Activated CD8-positive, alpha-beta memory T cell treated with anti-CD3 and anti-CD28 coated beads, Interleukin-2, amount 50 U/mL, for 4 hours (primary cell): ENCODE measurements around the gene VSIG8.
A peak's percentile ranks its signal among the peaks of the same experiment; 100 is the strongest.
"Not testable (repeated sequence)": the region's sequence is repeated elsewhere in the genome, so short reads cannot be mapped to it uniquely, and the experiment has no call there.

Source experiments
- DNase-seq: peaks from one replicate; pipeline ENCODE4 v3.0.0-alpha.2; 2020

The VSIG8 gene

GRCh38 chr1:159862557-159862956 is at the start of gene VSIG8:
Gene VSIG8, minus strand, starts transcription at chr1:159862657. Its CDS starts 136 bp downstream, at chr1:159862521.
- no peak for DNase-seq

- no peak for DNase-seq
Observed at GRCh38 chr1:159911326-159912070, 49.0 kb upstream of the VSIG8 start.

GRCh38 chr1:159908031-159908940 is 45.8 kb upstream of the VSIG8 start:
- DNase-seq = no peak

- no peak for DNase-seq
Observed at GRCh38 chr1:159906960-159907359, 44.5 kb upstream of the VSIG8 start.

GRCh38 chr1:159904036-159904435 is 41.6 kb upstream of the VSIG8 start:
- DNase-seq = not testable (repeated sequence)

GRCh38 chr1:159902541-159902940 is 40.1 kb upstream of the VSIG8 start:
- DNase-seq = no peak

- no peak for DNase-seq
Observed at GRCh38 chr1:159900755-159901360, 38.4 kb upstream of the VSIG8 start.

GRCh38 chr1:159900086-159900680 is 37.7 kb upstream of the VSIG8 start, which contains the start of gene CFAP45:
Gene CFAP45, minus strand, starts transcription at chr1:159900165. Its CDS starts 67 bp downstream, at chr1:159900098.
- no peak for DNase-seq

- DNase-seq = not testable (repeated sequence)
Observed at GRCh38 chr1:159899634-159900033, 37.2 kb upstream of the VSIG8 start.

GRCh38 chr1:159898527-159898926 is 36.1 kb upstream of the VSIG8 start:
- DNase-seq = no peak

- no peak for DNase-seq
Observed at GRCh38 chr1:159897962-159898361, 35.5 kb upstream of the VSIG8 start.

GRCh38 chr1:159896546-159896930 is 34.1 kb upstream of the VSIG8 start:
- no peak for DNase-seq

GRCh38 chr1:159895836-159896545 is 33.5 kb upstream of the VSIG8 start:
- DNase-seq = no peak

GRCh38 chr1:159895286-159895685 is 32.8 kb upstream of the VSIG8 start:
- no peak for DNase-seq

- DNase-seq = no peak
Observed at GRCh38 chr1:159892944-159893343, 30.5 kb upstream of the VSIG8 start.

GRCh38 chr1:159891275-159892157 is 29.1 kb upstream of the VSIG8 start:
- DNase-seq = peak; percentile 72

- no peak for DNase-seq
Observed at GRCh38 chr1:159890390-159890789, 27.9 kb upstream of the VSIG8 start.

- DNase-seq = no peak
Observed at GRCh38 chr1:159889821-159890252, 27.4 kb upstream of the VSIG8 start.

GRCh38 chr1:159889202-159889601 is 26.7 kb upstream of the VSIG8 start:
- DNase-seq = no peak

GRCh38 chr1:159884296-159884695 is 21.8 kb upstream of the VSIG8 start:
- no peak for DNase-seq

- no peak for DNase-seq
Observed at GRCh38 chr1:159883134-159883533, 20.7 kb upstream of the VSIG8 start.
